ENCODE measurements around the gene TULP1.
"Not testable (repeated sequence)": the region's sequence is repeated elsewhere in the genome, so short reads cannot be mapped to it uniquely, and the experiment has no call there.

The TULP1 gene

GRCh38 chr6:35534407-35535170, 21.9 kb upstream of the TULP1 start:
- TF ChIP-seq POLR2A (IDR thresholded peaks at IDR 0.05; ENCODE audit: low read depth, low read length): no peak
- FAIRE-seq (no peak), DNase-seq (ENCODE audit: insufficient read length, low spot score) (no peak)

- no peak for TF ChIP-seq POLR2A (IDR thresholded peaks at IDR 0.05; ENCODE audit: low read depth, low read length)
- no peak for FAIRE-seq
- DNase-seq (ENCODE audit: insufficient read length, low spot score): no peak
Measured at GRCh38 chr6:35533981-35534380, 21.3 kb upstream of the TULP1 start.

- no peak for TF ChIP-seq POLR2A (IDR thresholded peaks at IDR 0.05; ENCODE audit: low read depth, low read length)
- no peak for FAIRE-seq
- DNase-seq (ENCODE audit: insufficient read length, low spot score): no peak
Measured at GRCh38 chr6:35532126-35532525, 19.4 kb upstream of the TULP1 start.

GRCh38 chr6:35524380-35525020, 11.8 kb upstream of the TULP1 start:
- no peak for FAIRE-seq
- no peak for TF ChIP-seq POLR2A (IDR thresholded peaks at IDR 0.05; ENCODE audit: low read depth, low read length)
- DNase-seq (ENCODE audit: insufficient read length, low spot score): no peak

- peak; percentile 87 for DNase-seq (ENCODE audit: insufficient read length, low spot score)
- no peak for TF ChIP-seq POLR2A (IDR thresholded peaks at IDR 0.05; ENCODE audit: low read depth, low read length)
- peak; percentile 48 for FAIRE-seq
Measured at GRCh38 chr6:35522660-35523658, 10.3 kb upstream of the TULP1 start.

- FAIRE-seq: no peak
- TF ChIP-seq POLR2A (IDR thresholded peaks at IDR 0.05; ENCODE audit: low read depth, low read length): no peak
- no peak for DNase-seq (ENCODE audit: insufficient read length, low spot score)
Measured at GRCh38 chr6:35522151-35522550, 9.5 kb upstream of the TULP1 start.

- TF ChIP-seq POLR2A (IDR thresholded peaks at IDR 0.05; ENCODE audit: low read depth, low read length): no peak
- DNase-seq (ENCODE audit: insufficient read length, low spot score) (no peak), FAIRE-seq (no peak)
Measured at GRCh38 chr6:35521235-35521634, 8.5 kb upstream of the TULP1 start.

- DNase-seq (ENCODE audit: insufficient read length, low spot score) (no peak), FAIRE-seq (no peak)
- TF ChIP-seq POLR2A (IDR thresholded peaks at IDR 0.05; ENCODE audit: low read depth, low read length): no peak
Measured at GRCh38 chr6:35519313-35520015, 6.8 kb upstream of the TULP1 start.

GRCh38 chr6:35518566-35519312, 6.0 kb upstream of the TULP1 start:
- no peak for DNase-seq (ENCODE audit: insufficient read length, low spot score)
- no peak for FAIRE-seq
- TF ChIP-seq POLR2A (IDR thresholded peaks at IDR 0.05; ENCODE audit: low read depth, low read length): no peak

- FAIRE-seq; DNase-seq (ENCODE audit: insufficient read length, low spot score): not testable (repeated sequence)
Measured at GRCh38 chr6:35517978-35518377, 5.3 kb upstream of the TULP1 start.

- no peak for TF ChIP-seq POLR2A (IDR thresholded peaks at IDR 0.05; ENCODE audit: low read depth, low read length)
- FAIRE-seq (no peak), DNase-seq (ENCODE audit: insufficient read length, low spot score) (no peak)
Measured at GRCh38 chr6:35516712-35517111, 4.0 kb upstream of the TULP1 start.

GRCh38 chr6:35515939-35516338, 3.2 kb upstream of the TULP1 start:
- not testable (repeated sequence) for DNase-seq (ENCODE audit: insufficient read length, low spot score); FAIRE-seq

GRCh38 chr6:35514587-35514986, 1.9 kb upstream of the TULP1 start:
- no peak for DNase-seq (ENCODE audit: insufficient read length, low spot score)
- FAIRE-seq: no peak
- TF ChIP-seq POLR2A (IDR thresholded peaks at IDR 0.05; ENCODE audit: low read depth, low read length): no peak

All from H54 (cell line).